Activated naive CD4-positive, alpha-beta T cell treated with anti-CD3 and anti-CD28 coated beads, Interleukin-2, amount 10 ng/mL, durations not matched to agents 7 days and 5 days (primary cell): ENCODE measurements around the gene RTN3.
"Not testable (repeated sequence)": the region's sequence is repeated elsewhere in the genome, so short reads cannot be mapped to it uniquely, and the experiment has no call there.

Experiments used
- CTCF ChIA-PET: fragments of 350-600 bp; sonication (Branson Sonifier 250); formaldehyde crosslinking; loops from one replicate; lab custom pipeline; 2021; ENCODE audit warnings: antibody characterized with exemption; lab: Charles Lee
- DNase-seq: peaks from one replicate; pipeline ENCODE4 v3.0.0-alpha.2; 2020
- H3K27ac Mint-ChIP-seq: one replicate; pipeline ENCODE4 v1.8.0; 2021; ENCODE audit warnings: mild to moderate bottlenecking, moderate library complexity, mixed read lengths
- H3K27me3 Mint-ChIP-seq: one replicate; pipeline ENCODE4 v1.8.0; 2021; ENCODE audit warnings: mild to moderate bottlenecking, mixed read lengths
- H3K36me3 Mint-ChIP-seq: one replicate; pipeline ENCODE4 v1.8.0; 2021; ENCODE audit warnings: mixed read lengths
- H3K4me1 Mint-ChIP-seq: one replicate; pipeline ENCODE4 v1.8.0; 2021; ENCODE audit warnings: mixed read lengths
- H3K4me3 Mint-ChIP-seq: one replicate; pipeline ENCODE4 v1.8.0; 2021; ENCODE audit warnings: mild to moderate bottlenecking, moderate library complexity, mixed read lengths
- H3K9me3 Mint-ChIP-seq: one replicate; pipeline ENCODE4 v1.8.0; 2021; ENCODE audit warnings: mixed read lengths

The RTN3 gene, protein sequence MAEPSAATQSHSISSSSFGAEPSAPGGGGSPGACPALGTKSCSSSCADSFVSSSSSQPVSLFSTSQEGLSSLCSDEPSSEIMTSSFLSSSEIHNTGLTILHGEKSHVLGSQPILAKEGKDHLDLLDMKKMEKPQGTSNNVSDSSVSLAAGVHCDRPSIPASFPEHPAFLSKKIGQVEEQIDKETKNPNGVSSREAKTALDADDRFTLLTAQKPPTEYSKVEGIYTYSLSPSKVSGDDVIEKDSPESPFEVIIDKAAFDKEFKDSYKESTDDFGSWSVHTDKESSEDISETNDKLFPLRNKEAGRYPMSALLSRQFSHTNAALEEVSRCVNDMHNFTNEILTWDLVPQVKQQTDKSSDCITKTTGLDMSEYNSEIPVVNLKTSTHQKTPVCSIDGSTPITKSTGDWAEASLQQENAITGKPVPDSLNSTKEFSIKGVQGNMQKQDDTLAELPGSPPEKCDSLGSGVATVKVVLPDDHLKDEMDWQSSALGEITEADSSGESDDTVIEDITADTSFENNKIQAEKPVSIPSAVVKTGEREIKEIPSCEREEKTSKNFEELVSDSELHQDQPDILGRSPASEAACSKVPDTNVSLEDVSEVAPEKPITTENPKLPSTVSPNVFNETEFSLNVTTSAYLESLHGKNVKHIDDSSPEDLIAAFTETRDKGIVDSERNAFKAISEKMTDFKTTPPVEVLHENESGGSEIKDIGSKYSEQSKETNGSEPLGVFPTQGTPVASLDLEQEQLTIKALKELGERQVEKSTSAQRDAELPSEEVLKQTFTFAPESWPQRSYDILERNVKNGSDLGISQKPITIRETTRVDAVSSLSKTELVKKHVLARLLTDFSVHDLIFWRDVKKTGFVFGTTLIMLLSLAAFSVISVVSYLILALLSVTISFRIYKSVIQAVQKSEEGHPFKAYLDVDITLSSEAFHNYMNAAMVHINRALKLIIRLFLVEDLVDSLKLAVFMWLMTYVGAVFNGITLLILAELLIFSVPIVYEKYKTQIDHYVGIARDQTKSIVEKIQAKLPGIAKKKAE

DNA sequence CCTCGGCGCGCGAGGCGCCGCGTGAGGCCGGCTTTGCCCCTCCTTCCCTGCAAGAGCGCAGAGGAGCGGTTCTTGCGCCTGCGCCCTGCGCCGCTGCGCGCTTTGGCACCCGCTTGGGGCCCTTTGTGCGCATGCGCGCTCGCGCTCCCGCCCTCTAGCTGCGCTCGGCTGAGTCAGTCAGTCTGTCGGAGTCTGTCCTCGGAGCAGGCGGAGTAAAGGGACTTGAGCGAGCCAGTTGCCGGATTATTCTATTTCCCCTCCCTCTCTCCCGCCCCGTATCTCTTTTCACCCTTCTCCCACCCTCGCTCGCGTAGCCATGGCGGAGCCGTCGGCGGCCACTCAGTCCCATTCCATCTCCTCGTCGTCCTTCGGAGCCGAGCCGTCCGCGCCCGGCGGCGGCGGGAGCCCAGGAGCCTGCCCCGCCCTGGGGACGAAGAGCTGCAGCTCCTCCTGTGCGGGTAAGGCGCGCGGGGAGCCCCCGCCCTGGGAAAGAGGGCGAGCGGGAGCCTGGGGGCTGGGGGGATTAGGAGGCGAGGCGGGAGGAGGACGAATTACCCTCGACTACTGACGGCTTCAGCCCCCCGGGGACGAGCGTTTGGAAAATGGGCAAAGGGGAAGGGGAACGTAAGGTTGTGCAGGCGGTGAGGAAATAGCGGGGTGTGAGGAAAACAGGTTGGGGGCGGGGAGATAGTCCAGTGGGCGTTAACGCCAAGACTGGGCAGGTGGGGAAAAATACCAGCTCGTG lies at the start of gene RTN3:
Gene RTN3, plus strand, starts transcription at position 180 of the 745 bp plus-strand sequence. Its CDS starts 137 bp downstream, at position 317.
- Mint-ChIP-seq H3K4me1 (peaks cover 32% of the 10 kb centered on the region), H3K4me3 (peak within 1 kb of the TSS; percentile 98), H3K9me3 (no peaks in the 10 kb centered on the region), H3K27ac (peak within 1 kb of the TSS; percentile 94), H3K27me3 (peaks cover 16% of the 10 kb centered on the region), H3K36me3 (peaks cover 1% of the 10 kb centered on the region)
- CTCF ChIA-PET: interaction anchor here (0.5 to 2.7 kb wide), 5 partner anchors 10 to 1649 kb away, joined by 3 to 17 read pairs (median 4); partner anchors contain the start of gene ATL3
- DNase-seq: peak; percentile 98

DNA sequence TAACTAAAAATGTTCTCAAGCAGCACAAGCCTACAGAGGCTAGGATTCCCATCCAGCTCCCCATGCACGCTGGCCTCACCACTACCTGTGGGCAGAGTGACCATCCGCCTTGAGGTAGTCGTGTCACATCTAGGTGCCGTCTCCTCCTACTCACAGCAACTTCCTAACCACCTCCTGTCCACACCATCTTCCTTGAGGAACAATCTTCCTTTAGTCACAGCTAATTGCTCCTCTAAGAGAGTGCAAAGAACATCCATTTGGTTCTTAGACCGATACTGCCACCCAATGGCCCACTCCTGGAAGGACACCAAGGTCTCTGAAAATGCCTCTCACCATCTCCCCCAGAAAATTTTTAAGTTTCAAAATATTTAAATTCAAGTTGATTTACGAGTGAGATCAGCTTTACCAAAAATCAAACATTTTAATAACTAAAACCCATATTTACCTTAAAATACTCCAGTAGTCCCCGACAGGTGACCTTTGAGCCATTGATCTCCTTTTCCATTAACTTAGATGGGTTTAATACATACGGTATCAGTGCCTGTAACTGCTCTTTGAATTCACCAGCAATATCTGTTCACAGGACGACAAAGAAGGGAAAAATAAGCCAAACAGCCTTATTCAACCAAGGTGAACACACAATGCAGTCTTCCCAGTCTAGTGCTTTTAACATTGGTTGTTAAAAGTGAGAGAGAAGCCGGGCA lies 45.4 kb upstream of the RTN3 start:
- H3K36me3 Mint-ChIP-seq: peaks cover 34% of the 10 kb centered on the region
- DNase-seq: peak; percentile 77
- H3K9me3 Mint-ChIP-seq: no peaks in the 10 kb centered on the region
- peaks cover 15% of the 10 kb centered on the region for H3K4me1 Mint-ChIP-seq
- no peak overlapping the region for H3K4me3 Mint-ChIP-seq
- CTCF ChIA-PET: interaction anchor here (0.5 to 3.7 kb wide), 14 partner anchors 13 to 339 kb away, joined by 3 to 76 read pairs (median 5); partner anchors contain the start of genes PLAAT4 and PLAAT5
- no peaks in the 10 kb centered on the region for H3K27me3 Mint-ChIP-seq
- H3K27ac Mint-ChIP-seq: no peak overlapping the region

DNA sequence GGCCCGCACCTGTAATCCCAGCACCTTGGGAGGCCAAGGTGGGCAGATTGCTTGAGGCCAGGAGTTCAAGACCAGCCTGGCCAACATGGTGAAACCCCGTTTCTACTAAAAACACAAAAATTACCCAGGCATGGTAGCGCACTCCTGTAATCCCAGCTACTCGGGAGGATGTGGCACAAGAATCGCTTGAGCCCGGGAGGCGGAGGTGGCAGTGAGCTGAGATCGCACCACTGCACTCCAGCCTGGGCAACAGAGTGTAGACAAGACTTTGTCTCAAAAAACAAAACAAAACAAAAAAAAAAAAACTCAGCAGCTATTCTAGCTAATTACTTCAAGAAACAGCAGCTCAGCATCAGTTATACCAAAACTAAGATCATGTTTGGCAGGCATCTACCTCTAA lies 42.9 kb upstream of the RTN3 start:
- H3K9me3 Mint-ChIP-seq, H3K4me1 Mint-ChIP-seq, H3K4me3 Mint-ChIP-seq, H3K27me3 Mint-ChIP-seq, H3K27ac Mint-ChIP-seq, DNase-seq: not testable (repeated sequence)
- H3K36me3 Mint-ChIP-seq: peaks cover 36% of the 10 kb centered on the region
- CTCF ChIA-PET: interaction anchor here (0.6 to 4.7 kb wide), 17 partner anchors 9 to 906 kb away, joined by 3 to 41 read pairs (median 3); partner anchors contain the start of gene PLAAT5

DNA sequence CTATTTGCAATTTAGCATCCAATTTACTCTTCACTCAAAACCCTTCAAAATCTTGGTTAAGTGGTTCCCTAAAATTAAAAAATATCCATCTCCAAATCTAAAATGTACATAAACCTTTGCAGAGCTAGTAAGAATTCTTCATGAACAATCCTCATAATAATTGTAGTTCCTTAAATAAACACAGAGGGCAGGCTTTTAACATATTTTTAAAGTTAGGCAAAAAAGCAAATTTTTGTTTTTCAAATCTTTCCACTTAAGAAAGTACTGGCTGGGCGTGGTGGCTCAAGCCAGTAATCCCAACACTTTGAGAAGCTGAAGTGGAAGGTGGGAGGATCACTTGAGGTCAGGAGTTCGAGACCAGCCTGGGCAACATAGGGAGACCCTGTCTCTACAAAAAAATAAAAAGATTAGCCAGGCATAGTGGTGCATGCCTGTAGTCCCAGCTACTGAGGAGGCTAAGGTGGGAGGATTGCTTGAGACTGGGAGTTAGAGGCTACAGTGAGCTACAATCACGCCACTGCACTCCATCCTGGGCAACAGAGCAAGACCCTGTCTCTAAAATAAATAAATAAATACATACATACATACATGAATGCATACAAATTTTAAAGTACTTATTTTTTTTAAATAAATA lies 42.0 kb upstream of the RTN3 start:
- DNase-seq: no peak
- Mint-ChIP-seq H3K27me3 (no peaks in the 10 kb centered on the region), H3K4me3 (no peak overlapping the region), H3K36me3 (peaks cover 40% of the 10 kb centered on the region), H3K4me1 (peaks cover 10% of the 10 kb centered on the region), H3K27ac (peak overlapping the region; percentile 49), H3K9me3 (no peaks in the 10 kb centered on the region)
- CTCF ChIA-PET: interaction anchor here (0.7 to 4.7 kb wide), 17 partner anchors 10 to 1875 kb away, joined by 3 to 41 read pairs (median 3); partner anchors contain the start of gene PLAAT5

DNA sequence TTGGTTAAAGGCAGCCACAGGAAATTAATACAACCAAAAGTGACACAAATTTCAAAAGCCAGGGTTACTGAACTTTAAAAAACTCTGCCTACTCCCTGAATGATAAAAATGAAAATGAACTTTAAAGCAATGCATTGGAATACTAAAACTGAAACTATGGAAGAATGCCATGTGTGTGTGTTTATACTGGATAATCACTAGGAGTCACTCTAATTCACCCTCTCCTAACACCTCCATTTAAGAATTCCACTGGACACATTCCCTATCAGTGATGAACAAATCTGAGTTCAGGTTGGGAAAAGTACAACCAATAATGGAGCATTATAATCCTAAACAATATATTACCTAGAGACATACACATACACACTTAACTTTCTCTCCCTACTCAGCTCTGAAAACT lies 39.6 kb upstream of the RTN3 start:
- Mint-ChIP-seq H3K27ac (no peak overlapping the region), H3K36me3 (peaks cover 41% of the 10 kb centered on the region)

DNA sequence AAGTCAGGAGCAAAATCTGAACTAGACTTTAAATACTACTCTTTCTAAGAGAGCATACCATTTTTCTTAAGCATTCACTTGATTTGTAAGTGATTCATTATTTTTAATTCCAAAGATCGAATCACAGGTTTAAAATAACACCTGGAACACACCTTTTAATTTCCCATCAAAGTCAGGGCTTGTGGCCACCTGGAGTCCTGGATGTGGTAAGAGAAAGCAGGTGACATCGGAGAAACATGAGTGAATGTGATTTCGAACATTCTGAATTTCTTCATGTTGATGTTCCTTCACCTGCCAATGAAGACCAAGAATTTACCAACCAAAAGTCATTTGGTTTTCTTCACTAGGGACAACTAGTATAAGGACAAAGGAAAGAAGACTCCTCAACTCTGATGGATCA lies 38.1 kb upstream of the RTN3 start:
- H3K27me3 Mint-ChIP-seq: no peaks in the 10 kb centered on the region
- no peak overlapping the region for H3K27ac Mint-ChIP-seq
- peaks cover 45% of the 10 kb centered on the region for H3K36me3 Mint-ChIP-seq
- H3K4me1 Mint-ChIP-seq: peaks cover 4% of the 10 kb centered on the region
- CTCF ChIA-PET: interaction anchor here (1.0 kb wide), 1 partner anchor 94 kb away, joined by 3 read pairs; no protein-coding TSS in a partner anchor
- no peaks in the 10 kb centered on the region for H3K9me3 Mint-ChIP-seq
- DNase-seq: no peak
- no peak overlapping the region for H3K4me3 Mint-ChIP-seq

More for the DNA sequence above, 39.6 kb upstream of the RTN3 start:
- Mint-ChIP-seq H3K4me3 (no peak overlapping the region), H3K9me3 (no peaks in the 10 kb centered on the region), H3K27me3 (no peaks in the 10 kb centered on the region), H3K4me1 (peaks cover 10% of the 10 kb centered on the region)
- CTCF ChIA-PET: interaction anchor here (1.0 to 4.7 kb wide), 2 partner anchors 162 kb away, joined by 3 to 41 read pairs; no protein-coding TSS in a partner anchor
- DNase-seq: no peak

DNA sequence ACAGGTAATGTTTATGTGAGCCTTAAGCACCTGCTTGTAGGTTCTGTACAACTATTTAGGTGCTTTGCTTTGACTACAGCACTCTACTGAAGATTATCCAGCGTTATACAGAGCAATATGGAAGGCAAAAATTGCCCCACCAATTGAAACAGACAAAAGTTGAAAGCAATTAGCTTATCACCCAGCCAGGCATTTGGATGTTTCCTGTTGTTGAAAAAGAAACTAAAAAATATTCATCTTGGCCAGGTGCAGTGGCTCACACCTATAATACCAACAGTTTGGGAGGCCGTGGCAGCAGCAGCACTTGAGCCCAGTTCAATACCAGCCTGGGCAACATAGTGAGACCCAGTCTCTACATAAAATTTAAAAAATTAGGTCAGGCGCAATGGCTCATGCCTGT lies 28.6 kb upstream of the RTN3 start:
- H3K9me3 Mint-ChIP-seq: no peaks in the 10 kb centered on the region
- H3K27ac Mint-ChIP-seq: no peak overlapping the region
- H3K4me3 Mint-ChIP-seq: no peak overlapping the region
- no peak for DNase-seq
- H3K36me3 Mint-ChIP-seq: peaks cover 38% of the 10 kb centered on the region
- peaks cover 17% of the 10 kb centered on the region for H3K4me1 Mint-ChIP-seq
- H3K27me3 Mint-ChIP-seq: no peaks in the 10 kb centered on the region
- CTCF ChIA-PET: interaction anchor here (1.4 kb wide), 1 partner anchor 10 kb away, joined by 3 read pairs; no protein-coding TSS in a partner anchor

DNA sequence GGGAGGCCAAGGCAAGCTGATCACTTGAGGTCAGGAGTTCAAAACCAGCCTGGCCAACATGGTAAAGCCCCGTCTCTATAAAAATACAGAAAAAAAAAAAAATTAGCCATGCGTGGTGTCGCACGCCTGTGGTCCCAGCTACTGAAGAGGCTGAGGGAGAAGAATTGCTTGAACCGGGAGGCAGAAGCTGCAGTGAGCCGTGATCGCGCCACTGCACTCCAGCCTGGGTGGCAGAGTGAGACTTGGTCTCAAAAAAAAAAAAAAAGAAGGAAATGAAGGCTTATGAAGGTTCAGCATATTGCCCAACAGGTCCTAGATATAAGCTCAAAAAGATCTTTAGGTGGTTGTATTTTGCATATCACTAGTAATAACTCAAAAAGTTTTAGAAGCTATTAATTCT lies 20.3 kb upstream of the RTN3 start:
- CTCF ChIA-PET: interaction anchor here (0.6 to 1.2 kb wide), 4 partner anchors 10 to 1834 kb away, joined by 3 to 5 read pairs (median 3); partner anchors contain the start of gene ATL3
- Mint-ChIP-seq H3K27me3 (no peaks in the 10 kb centered on the region), H3K27ac (no peak overlapping the region), H3K36me3 (peaks cover 13% of the 10 kb centered on the region), H3K9me3 (no peaks in the 10 kb centered on the region), H3K4me3 (no peak overlapping the region), H3K4me1 (peaks cover 4% of the 10 kb centered on the region)
- DNase-seq: no peak

DNA sequence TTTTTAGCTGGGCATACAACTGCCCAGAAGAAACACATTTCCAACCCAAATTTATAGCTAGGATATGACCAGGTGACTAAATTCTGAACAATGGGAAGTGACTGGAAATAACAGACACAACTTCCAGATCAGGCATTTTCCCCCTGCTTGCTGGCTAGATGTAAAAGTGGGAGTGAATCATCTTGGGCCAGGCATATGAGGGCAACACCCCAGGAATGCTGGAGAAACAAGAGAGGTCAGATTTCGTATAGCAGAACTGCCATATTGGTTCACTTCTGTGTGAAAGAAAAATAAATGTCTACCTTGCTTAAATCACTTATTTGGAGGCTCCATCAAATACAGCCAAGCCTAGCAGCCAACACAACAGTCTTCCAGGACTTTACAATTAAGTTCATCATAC lies 17.5 kb upstream of the RTN3 start:
- no peak overlapping the region for H3K27ac Mint-ChIP-seq
- H3K9me3 Mint-ChIP-seq: no peaks in the 10 kb centered on the region
- H3K36me3 Mint-ChIP-seq: peaks cover 13% of the 10 kb centered on the region
- H3K4me1 Mint-ChIP-seq: peaks cover 22% of the 10 kb centered on the region
- H3K27me3 Mint-ChIP-seq: no peaks in the 10 kb centered on the region
- no peak for DNase-seq
- CTCF ChIA-PET: no interaction called here
- H3K4me3 Mint-ChIP-seq: no peak overlapping the region

DNA sequence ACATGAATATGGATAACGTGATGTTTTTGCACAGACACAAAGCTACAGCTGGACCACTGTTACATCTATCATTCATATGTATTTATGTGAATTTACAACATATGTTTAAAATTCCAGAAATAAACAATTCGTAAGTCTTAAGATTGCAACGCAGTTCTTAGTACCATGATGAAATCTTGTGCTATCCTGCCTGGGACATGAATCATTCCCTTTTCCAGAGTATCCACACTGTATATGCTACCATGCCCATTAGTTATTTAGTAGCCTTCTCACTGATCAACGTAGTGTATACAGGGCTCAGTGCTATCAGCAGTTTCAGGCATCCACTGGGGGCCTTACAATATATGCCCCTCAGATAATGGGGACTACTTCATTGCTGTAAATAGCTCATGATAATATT lies 14.4 kb upstream of the RTN3 start:
- CTCF ChIA-PET: no interaction called here
- no peak for DNase-seq
- Mint-ChIP-seq H3K4me3 (no peak overlapping the region), H3K27ac (no peak overlapping the region), H3K27me3 (no peaks in the 10 kb centered on the region), H3K9me3 (no peaks in the 10 kb centered on the region), H3K36me3 (peaks cover 15% of the 10 kb centered on the region), H3K4me1 (peaks cover 41% of the 10 kb centered on the region)

DNA sequence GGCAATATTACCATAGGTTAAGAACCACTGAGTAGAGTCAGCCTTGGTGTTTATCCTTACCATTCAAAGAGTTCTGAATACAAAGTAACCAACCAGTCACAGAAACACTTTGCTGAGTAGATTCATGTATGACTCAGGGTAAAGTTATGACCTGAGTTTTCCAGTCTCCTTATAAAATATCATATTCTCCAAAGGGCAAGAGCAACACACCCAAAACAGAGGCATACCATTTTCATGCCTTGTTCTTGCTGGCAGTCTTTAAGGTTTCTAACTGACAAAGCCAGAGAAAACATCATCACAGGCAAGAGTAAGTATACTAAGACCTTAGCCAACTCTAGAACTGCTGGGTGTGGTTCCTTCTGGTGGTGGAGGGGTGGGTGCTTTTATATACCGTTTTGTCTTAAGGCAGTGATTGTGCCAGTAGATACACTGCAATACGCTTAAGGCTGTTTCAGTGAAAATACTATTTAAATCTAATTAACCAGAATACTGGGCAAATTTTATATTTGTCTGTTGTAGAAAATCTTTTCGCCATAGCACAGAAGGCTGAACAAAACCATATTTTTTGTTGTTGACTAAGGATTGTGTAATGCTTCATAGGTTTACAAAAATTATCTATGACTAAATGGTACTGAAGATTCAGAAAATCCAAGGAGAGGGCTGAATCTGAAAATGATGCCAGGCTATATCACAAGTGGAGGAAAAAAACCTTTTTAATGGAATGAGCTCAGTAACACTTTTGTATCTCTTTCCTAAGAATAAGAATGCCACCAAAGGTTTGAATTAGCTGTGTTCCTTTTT lies 13.1 kb upstream of the RTN3 start:
- Mint-ChIP-seq H3K9me3 (no peaks in the 10 kb centered on the region), H3K4me1 (peaks cover 49% of the 10 kb centered on the region), H3K4me3 (no peak overlapping the region), H3K27me3 (peaks cover 6% of the 10 kb centered on the region), H3K27ac (no peak overlapping the region), H3K36me3 (peaks cover 15% of the 10 kb centered on the region)
- CTCF ChIA-PET: interaction anchor here (5.5 kb wide), 1 partner anchor 14 kb away, joined by 17 read pairs; the partner anchor contains the start of gene RTN3
- no peak for DNase-seq

DNA sequence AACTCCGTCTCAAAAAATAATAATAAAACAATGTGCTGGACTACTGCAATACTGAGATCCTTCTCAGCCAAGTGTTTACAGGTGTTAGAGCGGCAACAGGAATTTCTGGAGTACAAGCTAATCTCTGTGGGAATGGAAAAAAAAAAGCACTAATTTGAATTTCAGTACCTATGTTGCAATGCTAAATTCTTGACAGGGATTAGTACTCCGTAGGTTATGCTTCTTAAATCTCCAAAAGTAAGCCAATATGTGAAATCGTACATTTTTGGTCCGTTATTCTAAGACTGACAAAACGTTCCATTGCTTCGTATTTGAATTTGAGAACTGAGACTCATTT lies 11.2 kb upstream of the RTN3 start:
- peak overlapping the region; percentile 88 for H3K27ac Mint-ChIP-seq
- peak overlapping the region; percentile 78 for H3K4me3 Mint-ChIP-seq
- H3K27me3 Mint-ChIP-seq: peaks cover 11% of the 10 kb centered on the region
- H3K9me3 Mint-ChIP-seq: no peaks in the 10 kb centered on the region
- peaks cover 15% of the 10 kb centered on the region for H3K36me3 Mint-ChIP-seq
- CTCF ChIA-PET: interaction anchor here (5.5 kb wide), 1 partner anchor 12 kb away, joined by 17 read pairs; the partner anchor contains the start of gene RTN3
- DNase-seq: no peak
- peaks cover 49% of the 10 kb centered on the region for H3K4me1 Mint-ChIP-seq
